ENCODE results near the gene FRMD4A.
"Not testable (repeated sequence)": the region's sequence is repeated elsewhere in the genome, so short reads cannot be mapped to it uniquely, and the experiment has no call there.

The FRMD4A gene

GRCh38 chr10:14146501-14146900 lies 184.2 kb downstream of the FRMD4A start:
- Mint-ChIP-seq H3K4me1 (ENCODE audit: low read depth in 2 of 2) (no peaks in the 10 kb centered on the region), H3K9me3 (no peaks in the 10 kb centered on the region), H3K4me3 (no peak overlapping the region), H3K27me3 (peaks cover 79 to 95% of the 10 kb centered on the region in 2 donors), H3K36me3 (ENCODE audit: insufficient read depth) (no peaks in the 10 kb centered on the region), H3K27ac (no peak overlapping the region)
- ATAC-seq (replicated peaks) (no peak), DNase-seq (no peak)

GRCh38 chr10:14146025-14146424 lies 184.7 kb downstream of the FRMD4A start:
- ATAC-seq (replicated peaks): no peak
- H3K27me3 Mint-ChIP-seq: peaks cover 81 to 95% of the 10 kb centered on the region in 2 donors
- H3K4me3 Mint-ChIP-seq: no peak overlapping the region
- no peak overlapping the region for H3K27ac Mint-ChIP-seq
- no peaks in the 10 kb centered on the region for H3K9me3 Mint-ChIP-seq
- no peak for DNase-seq
- no peaks in the 10 kb centered on the region for H3K36me3 Mint-ChIP-seq (ENCODE audit: insufficient read depth)
- no peaks in the 10 kb centered on the region for H3K4me1 Mint-ChIP-seq (ENCODE audit: low read depth in 2 of 2)

- Mint-ChIP-seq H3K4me3 (no peak overlapping the region), H3K27me3 (peaks cover 77 to 90% of the 10 kb centered on the region in 2 donors), H3K36me3 (ENCODE audit: insufficient read depth) (no peaks in the 10 kb centered on the region), H3K4me1 (ENCODE audit: low read depth in 2 of 2) (no peaks in the 10 kb centered on the region), H3K27ac (no peak overlapping the region), H3K9me3 (no peaks in the 10 kb centered on the region)
- DNase-seq: no peak
- ATAC-seq (replicated peaks): no peak
Measured at GRCh38 chr10:14144451-14144850, 186.3 kb downstream of the FRMD4A start.

- H3K27ac Mint-ChIP-seq: no peak overlapping the region
- H3K4me3 Mint-ChIP-seq: no peak overlapping the region
- no peaks in the 10 kb centered on the region for H3K36me3 Mint-ChIP-seq (ENCODE audit: insufficient read depth)
- DNase-seq (no peak), ATAC-seq (replicated peaks) (no peak)
- H3K4me1 Mint-ChIP-seq (ENCODE audit: low read depth in 2 of 2): no peaks in the 10 kb centered on the region
- H3K27me3 Mint-ChIP-seq: peaks cover 69 to 77% of the 10 kb centered on the region in 2 donors
- no peaks in the 10 kb centered on the region for H3K9me3 Mint-ChIP-seq
Measured at GRCh38 chr10:14142606-14143250, 188.0 kb downstream of the FRMD4A start.

- Mint-ChIP-seq H3K9me3 (no peaks in the 10 kb centered on the region), H3K27me3 (peaks cover 70 to 77% of the 10 kb centered on the region in 2 donors), H3K36me3 (ENCODE audit: insufficient read depth) (no peaks in the 10 kb centered on the region), H3K4me1 (ENCODE audit: low read depth in 2 of 2) (no peaks in the 10 kb centered on the region), H3K27ac (no peak overlapping the region), H3K4me3 (no peak overlapping the region)
- DNase-seq (no peak), ATAC-seq (replicated peaks) (no peak)
Measured at GRCh38 chr10:14141283-14141682, 189.4 kb downstream of the FRMD4A start.

- ATAC-seq (replicated peaks) (no peak), DNase-seq (no peak)
- Mint-ChIP-seq H3K4me3 (no peak overlapping the region), H3K27me3 (peaks cover 50 to 62% of the 10 kb centered on the region in 2 donors), H3K4me1 (ENCODE audit: low read depth in 2 of 2) (no peaks in the 10 kb centered on the region), H3K36me3 (ENCODE audit: insufficient read depth) (no peaks in the 10 kb centered on the region), H3K9me3 (no peaks in the 10 kb centered on the region), H3K27ac (no peak overlapping the region)
Measured at GRCh38 chr10:14137391-14137790, 193.3 kb downstream of the FRMD4A start.

- peaks cover 28 to 49% of the 10 kb centered on the region in 2 donors for H3K27me3 Mint-ChIP-seq
- H3K27ac Mint-ChIP-seq; H3K4me1 Mint-ChIP-seq (ENCODE audit: low read depth in 2 of 2); H3K9me3 Mint-ChIP-seq; H3K36me3 Mint-ChIP-seq (ENCODE audit: insufficient read depth); ATAC-seq (replicated peaks); DNase-seq; H3K4me3 Mint-ChIP-seq: not testable (repeated sequence)
Measured at GRCh38 chr10:14135196-14135595, 195.5 kb downstream of the FRMD4A start.

GRCh38 chr10:14134275-14134674 lies 196.4 kb downstream of the FRMD4A start:
- Mint-ChIP-seq H3K36me3 (ENCODE audit: insufficient read depth) (no peaks in the 10 kb centered on the region), H3K9me3 (no peaks in the 10 kb centered on the region), H3K4me1 (ENCODE audit: low read depth in 2 of 2) (no peaks in the 10 kb centered on the region), H3K27ac (no peak overlapping the region), H3K27me3 (peaks cover 32 to 47% of the 10 kb centered on the region in 2 donors), H3K4me3 (no peak overlapping the region)
- ATAC-seq (replicated peaks): no peak
- no peak for DNase-seq

GRCh38 chr10:14131261-14131960 lies 199.3 kb downstream of the FRMD4A start:
- Mint-ChIP-seq H3K4me3 (no peak overlapping the region), H3K27ac (no peak overlapping the region)

GRCh38 chr10:14129770-14130169 lies 201.0 kb downstream of the FRMD4A start:
- H3K9me3 Mint-ChIP-seq: no peaks in the 10 kb centered on the region
- H3K4me3 Mint-ChIP-seq: no peak overlapping the region
- no peaks in the 10 kb centered on the region for H3K4me1 Mint-ChIP-seq (ENCODE audit: low read depth in 2 of 2)
- H3K27ac Mint-ChIP-seq: no peak overlapping the region
- H3K36me3 Mint-ChIP-seq (ENCODE audit: insufficient read depth): no peaks in the 10 kb centered on the region
- no peak for DNase-seq
- H3K27me3 Mint-ChIP-seq: peaks cover 38 to 43% of the 10 kb centered on the region in 2 donors
- no peak for ATAC-seq (replicated peaks)

More at GRCh38 chr10:14131261-14131960, 199.3 kb downstream of the FRMD4A start:
- no peaks in the 10 kb centered on the region for H3K36me3 Mint-ChIP-seq (ENCODE audit: insufficient read depth)
- peaks cover 39% of the 10 kb centered on the region in 2 donors for H3K27me3 Mint-ChIP-seq
- ATAC-seq (replicated peaks) (no peak), DNase-seq (no peak)
- no peaks in the 10 kb centered on the region for H3K9me3 Mint-ChIP-seq
- H3K4me1 Mint-ChIP-seq (ENCODE audit: low read depth in 2 of 2): no peaks in the 10 kb centered on the region

- Mint-ChIP-seq H3K36me3 (ENCODE audit: insufficient read depth) (peaks cover 3% of the 10 kb centered on the region), H3K27me3 (peaks cover 30 to 31% of the 10 kb centered on the region in 2 donors)
Measured at GRCh38 chr10:14128519-14128918, 202.2 kb downstream of the FRMD4A start.

GRCh38 chr10:14126697-14127440 lies 203.9 kb downstream of the FRMD4A start:
- no peaks in the 10 kb centered on the region for H3K9me3 Mint-ChIP-seq
- no peak for ATAC-seq (replicated peaks)
- DNase-seq: no peak
- no peak overlapping the region for H3K27ac Mint-ChIP-seq
- H3K4me1 Mint-ChIP-seq (ENCODE audit: low read depth in 2 of 2): no peaks in the 10 kb centered on the region
- peaks cover 23 to 30% of the 10 kb centered on the region in 2 donors for H3K27me3 Mint-ChIP-seq
- H3K36me3 Mint-ChIP-seq (ENCODE audit: insufficient read depth): peaks cover 3% of the 10 kb centered on the region
- H3K4me3 Mint-ChIP-seq: no peak overlapping the region

More at GRCh38 chr10:14128519-14128918, 202.2 kb downstream of the FRMD4A start:
- Mint-ChIP-seq H3K27ac (no peak overlapping the region), H3K4me3 (no peak overlapping the region), H3K9me3 (no peaks in the 10 kb centered on the region), H3K4me1 (ENCODE audit: low read depth in 2 of 2) (no peaks in the 10 kb centered on the region)
- DNase-seq: no peak
- ATAC-seq (replicated peaks): no peak

GRCh38 chr10:14125564-14125963 lies 205.2 kb downstream of the FRMD4A start:
- H3K4me3 Mint-ChIP-seq: no peak overlapping the region
- peaks cover 20 to 30% of the 10 kb centered on the region in 2 donors for H3K27me3 Mint-ChIP-seq
- no peaks in the 10 kb centered on the region for H3K4me1 Mint-ChIP-seq (ENCODE audit: low read depth in 2 of 2)
- H3K36me3 Mint-ChIP-seq (ENCODE audit: insufficient read depth): peaks cover 3% of the 10 kb centered on the region
- ATAC-seq (replicated peaks) (no peak), DNase-seq (no peak)
- H3K27ac Mint-ChIP-seq: no peak overlapping the region
- no peaks in the 10 kb centered on the region for H3K9me3 Mint-ChIP-seq
